Measurements from ENCODE around the gene FIGLA.
A peak's percentile ranks its signal among the peaks of the same experiment; 100 is the strongest.
"Not testable (repeated sequence)": the region's sequence is repeated elsewhere in the genome, so short reads cannot be mapped to it uniquely, and the experiment has no call there.

The FIGLA gene

DNA sequence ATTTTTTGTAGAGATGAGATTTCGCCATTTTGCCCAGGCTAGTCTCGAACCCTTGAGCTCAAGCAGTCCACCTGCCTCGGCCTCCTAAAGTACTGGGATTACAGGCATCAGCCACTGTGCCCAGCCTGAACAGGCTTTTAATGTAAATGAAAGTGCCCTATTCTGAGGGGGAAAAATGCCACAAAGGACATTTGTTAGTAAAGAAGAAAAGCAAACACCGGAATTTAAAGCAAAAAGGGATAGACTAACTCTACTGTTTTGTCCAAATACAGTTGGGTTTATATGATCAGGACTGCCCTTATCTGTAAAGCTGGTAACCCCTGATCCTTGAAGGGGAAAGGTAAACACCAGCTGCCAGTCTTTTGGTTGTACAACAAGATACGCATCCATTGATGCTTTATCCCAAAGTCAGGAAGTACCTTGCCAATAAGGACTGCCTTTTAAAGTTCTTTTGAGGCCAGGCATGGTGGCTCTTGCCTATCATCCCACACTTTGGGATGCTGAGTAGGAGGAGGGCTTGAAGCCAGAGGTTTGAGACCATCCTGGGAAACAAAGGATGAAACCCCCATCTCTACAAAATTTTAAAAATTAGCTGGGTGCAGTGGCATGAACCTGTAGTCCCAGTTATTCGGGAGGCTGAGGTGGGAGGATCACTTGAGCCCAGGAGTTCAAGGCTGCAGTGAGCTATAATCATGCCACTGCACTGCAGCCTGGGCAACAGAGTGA is 16.8 kb upstream of the FIGLA start:
- DNase-seq, result no peak

DNA sequence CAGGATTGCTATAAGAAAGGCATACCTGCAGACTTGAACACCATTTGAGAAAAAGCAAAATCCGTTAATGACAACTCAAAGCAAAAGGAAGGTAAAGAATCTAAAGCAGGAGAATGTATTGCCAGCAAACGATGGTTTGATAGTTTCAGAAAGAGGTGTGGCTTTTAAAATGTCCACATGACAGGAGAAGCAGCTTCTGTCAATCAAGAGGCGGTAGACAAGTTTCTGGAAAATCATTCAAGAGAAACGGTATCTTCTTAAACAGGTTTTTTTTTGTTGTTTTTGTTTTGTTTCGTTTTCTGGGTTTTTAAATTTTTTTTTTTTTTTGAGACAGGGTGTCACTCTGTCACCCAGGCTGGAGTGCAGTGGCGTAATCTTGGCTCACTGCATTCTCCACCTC is 16.2 kb upstream of the FIGLA start:
- DNase-seq, result no peak

GRCh38 chr2:70806013-70806412 is 15.6 kb upstream of the FIGLA start:
- DNase-seq, result no peak

DNA sequence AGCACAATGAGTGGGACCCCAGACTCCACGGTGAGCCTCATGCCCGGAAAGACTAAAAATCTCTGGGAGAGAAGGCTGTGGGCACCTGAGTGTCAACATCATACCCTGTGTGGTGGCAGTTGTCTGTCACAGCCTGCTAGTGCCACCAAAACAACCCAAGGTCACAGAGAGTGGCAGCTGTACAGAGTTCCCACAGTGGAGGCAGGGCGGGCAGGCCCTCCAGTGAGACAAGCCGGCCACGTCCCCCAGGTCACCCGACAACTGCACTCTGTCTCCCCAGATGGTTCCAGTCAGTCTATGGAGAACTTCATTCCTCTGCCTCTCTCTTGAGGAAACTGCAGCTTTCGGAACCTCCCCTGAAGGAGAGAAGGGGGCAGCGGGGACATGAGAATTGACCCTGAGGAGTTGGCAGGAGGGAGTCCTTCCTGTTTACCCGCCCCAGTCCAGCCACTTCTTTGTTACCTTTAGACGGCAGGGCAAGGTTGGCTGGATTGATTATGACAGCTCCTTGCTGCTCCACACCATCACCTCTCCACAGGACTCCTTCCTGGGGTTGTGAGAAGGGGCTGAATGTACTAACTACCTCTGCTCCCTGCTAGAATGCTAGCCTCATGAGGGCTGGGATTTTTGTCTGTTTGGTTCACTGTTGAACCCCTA is 11.3 kb upstream of the FIGLA start:
- no peak for DNase-seq

- no peak for DNase-seq
Measured at GRCh38 chr2:70799706-70800105, 9.3 kb upstream of the FIGLA start.

GRCh38 chr2:70797996-70798395 is 7.6 kb upstream of the FIGLA start:
- not testable (repeated sequence) for DNase-seq

DNA sequence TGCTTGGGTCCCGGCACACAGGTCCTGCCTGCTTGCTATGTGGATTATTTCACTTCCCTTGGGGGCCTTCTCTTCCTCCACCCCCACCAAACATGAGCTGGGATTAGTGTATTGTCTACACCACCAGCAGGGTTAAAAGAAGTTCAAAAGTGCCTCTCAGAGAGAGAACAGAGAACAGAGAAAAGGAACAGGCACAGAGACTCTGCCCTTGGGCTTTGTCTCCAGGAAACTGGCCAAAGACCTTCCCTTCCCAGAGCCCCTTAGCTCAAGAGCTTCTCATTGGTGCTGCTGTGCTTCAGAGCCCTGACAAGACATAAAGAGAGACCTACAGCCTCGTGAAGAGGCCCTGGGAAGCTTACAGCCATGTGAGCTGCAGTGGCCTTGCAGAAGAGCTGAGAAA is 7.1 kb upstream of the FIGLA start:
- DNase-seq, result no peak

DNA sequence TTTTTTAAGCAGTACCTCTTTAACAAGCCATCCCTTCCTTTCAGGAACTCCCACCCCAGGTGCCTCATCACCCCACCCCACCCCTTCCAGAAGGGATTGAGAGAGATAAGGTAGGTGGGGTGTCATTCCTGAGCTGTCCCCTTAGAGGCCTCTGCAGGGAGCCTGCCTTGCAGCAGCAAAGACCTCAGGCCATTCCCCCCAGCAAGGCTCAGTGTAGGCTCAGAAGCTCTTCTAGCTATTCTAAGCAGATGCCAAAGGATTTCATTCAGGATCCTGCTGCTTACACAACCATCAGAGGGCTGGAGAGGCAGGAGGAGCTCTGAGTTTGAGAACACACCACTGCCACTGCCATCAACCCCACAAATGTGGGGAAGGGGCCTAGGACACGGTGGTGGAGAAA is 5.8 kb upstream of the FIGLA start:
- no peak for DNase-seq

GRCh38 chr2:70795164-70795995 is 4.9 kb upstream of the FIGLA start:
- DNase-seq, result no peak

GRCh38 chr2:70793450-70793849 is 3.0 kb upstream of the FIGLA start:
- DNase-seq, result no peak

DNA sequence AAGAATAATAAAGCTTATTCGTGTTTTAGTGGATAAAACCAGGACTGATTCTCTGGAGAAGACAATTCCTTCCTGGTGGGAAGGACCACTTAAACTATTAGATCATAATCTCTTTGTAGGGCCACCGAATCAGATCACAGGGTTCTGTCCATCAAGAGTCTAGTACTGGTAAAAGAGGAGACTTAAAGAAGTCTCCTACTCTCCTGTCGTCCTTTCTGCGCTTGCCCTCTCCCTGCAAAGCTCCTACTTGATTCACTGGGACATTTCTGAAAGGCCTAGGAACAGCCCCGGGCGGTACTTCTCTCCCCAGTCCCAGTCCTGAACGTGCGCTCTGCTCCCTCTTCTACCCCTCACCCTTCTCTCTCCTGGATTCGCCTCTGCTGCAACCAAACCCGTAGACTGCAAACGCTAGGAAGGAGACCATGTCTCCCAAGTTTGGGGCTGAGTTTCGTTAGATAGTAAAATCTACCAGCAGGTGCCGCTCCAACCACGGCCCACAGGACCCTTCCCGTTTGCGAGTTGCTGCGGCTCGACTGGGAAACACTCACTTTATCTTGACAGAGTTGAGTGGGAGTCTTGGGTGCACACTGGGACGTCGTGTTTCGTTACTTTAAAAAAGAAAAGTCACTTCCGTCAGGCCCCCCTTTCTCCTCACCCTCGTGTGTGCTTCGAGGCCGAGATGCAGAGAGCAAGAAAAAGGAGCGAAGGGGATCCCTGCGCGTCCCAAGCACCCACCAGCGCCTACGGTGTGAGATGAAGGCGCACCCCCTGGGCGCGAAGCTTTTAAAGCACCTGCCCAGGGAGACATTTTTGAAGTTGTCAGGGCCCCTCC is 923 bp downstream of the FIGLA start:
- peak; percentile 20 for DNase-seq

GRCh38 chr2:70785137-70785911 is 5.1 kb downstream of the FIGLA start:
- DNase-seq, result no peak

DNA sequence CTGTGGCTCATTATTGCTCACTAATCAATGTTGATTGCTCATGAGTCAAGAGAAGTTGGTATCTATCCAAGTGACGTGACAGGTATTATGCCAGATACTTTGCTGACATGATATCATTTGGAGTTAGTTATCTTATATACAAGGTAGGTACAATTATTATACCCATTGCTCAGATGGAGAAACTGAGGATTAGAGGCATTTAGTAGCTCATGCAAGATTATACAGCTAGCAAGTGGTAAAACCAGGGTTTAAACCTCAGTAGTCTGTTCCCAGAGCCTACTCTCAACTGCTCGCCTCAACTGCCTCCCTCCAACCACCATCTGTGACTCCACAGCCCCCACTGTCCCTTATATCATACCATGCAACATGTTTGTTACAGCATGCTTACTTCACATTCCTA is 6.1 kb downstream of the FIGLA start:
- no peak for DNase-seq

DNA sequence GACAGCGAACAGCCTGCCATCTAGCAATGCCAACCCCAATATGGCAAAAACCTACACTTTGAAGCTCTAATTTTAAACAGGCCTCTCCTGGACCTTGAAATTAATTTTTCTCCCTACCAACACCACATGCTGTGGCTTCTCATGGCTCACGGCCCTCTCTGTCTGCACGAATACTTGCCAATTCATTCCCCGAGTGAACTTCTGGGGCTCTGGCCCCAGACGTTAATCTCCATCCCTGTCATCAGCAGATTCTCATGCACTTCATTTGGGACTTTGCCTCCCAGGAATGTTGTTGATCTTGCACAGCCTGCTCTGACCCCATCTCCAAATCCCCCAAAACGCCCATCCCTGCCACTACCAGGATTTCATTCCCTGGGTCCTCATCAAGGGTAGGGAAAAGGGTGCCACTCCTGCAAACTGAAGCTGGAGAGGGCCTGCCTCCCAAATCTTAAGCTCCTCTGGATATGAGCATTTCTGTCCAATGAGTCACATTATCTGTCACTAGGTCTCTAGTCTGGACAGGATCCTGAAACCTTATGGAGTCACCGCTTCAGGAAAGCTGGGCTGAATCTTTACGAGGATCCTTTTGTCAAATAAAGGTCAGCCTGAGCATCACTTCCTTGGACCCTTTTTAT is 10.4 kb downstream of the FIGLA start:
- no peak for DNase-seq

- no peak for DNase-seq
Measured at GRCh38 chr2:70779491-70779890, 11.0 kb downstream of the FIGLA start.

- DNase-seq, result no peak
Measured at GRCh38 chr2:70778676-70779075, 11.8 kb downstream of the FIGLA start.

- DNase-seq, result no peak
Measured at GRCh38 chr2:70777450-70777849, 13.0 kb downstream of the FIGLA start.

DNA sequence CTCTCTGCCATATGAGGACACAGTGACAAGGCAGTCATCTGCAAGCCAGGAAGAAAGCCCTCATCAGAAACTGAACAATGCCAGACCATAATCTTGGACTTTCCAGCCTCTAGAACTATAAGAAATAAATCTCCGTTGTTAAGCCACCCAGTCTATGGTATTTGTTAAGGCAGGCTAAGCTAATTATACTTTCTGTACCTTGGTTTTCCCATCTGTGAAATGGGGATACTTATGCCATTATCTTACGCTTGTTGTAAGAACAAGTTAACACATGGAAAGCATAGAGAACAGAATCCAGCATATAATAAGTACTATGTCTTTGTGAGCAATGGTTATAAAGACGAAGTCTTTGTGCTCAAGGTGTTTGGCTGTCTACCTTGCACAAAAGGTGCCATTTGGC is 14.2 kb downstream of the FIGLA start:
- DNase-seq, result no peak

DNA sequence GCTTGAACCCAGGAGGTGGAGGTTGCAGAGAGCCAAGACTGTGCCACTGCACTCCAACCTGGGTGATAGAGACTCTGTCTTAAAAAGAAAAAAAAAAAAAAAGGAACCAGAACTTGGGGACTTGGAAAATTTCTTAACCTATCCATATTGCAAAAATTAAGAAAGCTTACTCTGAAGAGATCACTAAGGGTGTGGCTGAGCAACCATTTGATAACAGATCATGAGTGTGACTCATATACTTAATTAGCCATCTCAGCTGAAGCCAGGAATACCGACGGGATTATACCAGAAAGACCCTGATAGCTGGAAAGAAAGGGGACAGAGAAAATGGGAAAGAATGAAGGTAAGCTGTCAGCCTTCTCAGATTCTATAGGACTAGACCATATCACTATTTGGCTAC is 15.3 kb downstream of the FIGLA start:
- no peak for DNase-seq

GRCh38 chr2:70772486-70773155 is 17.8 kb downstream of the FIGLA start:
- DNase-seq, result no peak

DNA sequence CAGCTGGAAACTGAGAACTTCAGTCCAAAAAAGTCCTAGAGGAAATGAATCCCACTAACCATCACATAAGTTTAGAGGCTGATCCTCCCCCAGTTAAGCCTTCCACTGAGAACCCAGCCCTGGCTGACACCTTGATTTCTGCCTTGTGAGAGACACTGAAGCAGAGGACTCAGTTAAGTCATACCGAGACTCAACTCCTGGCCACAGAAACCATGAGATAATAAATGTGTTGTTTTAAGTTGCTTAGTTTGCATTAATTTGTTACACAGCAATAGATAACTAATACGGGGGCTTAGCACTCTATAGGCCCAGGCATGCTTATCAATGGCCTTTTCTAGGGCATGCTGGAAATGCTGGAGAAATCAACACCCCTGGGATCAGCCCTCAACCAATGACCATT is 19.0 kb downstream of the FIGLA start:
- no peak for DNase-seq

All from activated effector memory CD4-positive, alpha-beta T cell treated with Interleukin-2 at 50 U/mL for 16 hours (primary cell).